A549 (cell line): ENCODE data around the gene TMEM141. TPM values are rescaled to one million over a fixed set of nuclear protein-coding genes. Genes with fewer than 3 reads are reported as not detected.

Experiments used
- ATAC-seq, 2 experiments: fragments of 200-7000 bp in 1 of 2; fragments of >200 bp in 1 of 2; cut with Nextera tagmentation in 1 of 2; cut with Tn5 transposase in 1 of 2; 3 replicates each; pipeline versions ENCODE4 v1.8.0 to v1.9.1; 2018 to 2020; ENCODE audit warnings: mild to moderate bottlenecking in 1 of 2, moderate library complexity in 1 of 2
- CTCF ChIA-PET: fragments of 300-600 bp; sonication (Branson Sonifier 250); formaldehyde crosslinking; extraction: SDS; loops from one replicate; lab custom pipeline; 2021; ENCODE audit warnings: antibody characterized with exemption, inconsistent platforms; lab: Yijun Ruan, JAX
- POLR2A ChIA-PET: fragments of 350-600 bp; formaldehyde crosslinking; extraction: SDS; loops from one replicate; lab custom pipeline; 2021; ENCODE audit warnings: antibody characterized with exemption, inconsistent platforms; lab: Yijun Ruan, JAX
- DNase-seq, 2 experiments: peaks; one replicate each; pipeline versions ENCODE4 v3.0.0 to v3.0.0-alpha.2; 2011 to 2016; ENCODE audit warnings: low read depth in 1 of 2, low spot score in 1 of 2
- FAIRE-seq: peaks from 2 replicates; lab custom pipeline; 2011; peaks lifted over from hg19 to GRCh38; lab: Jason Lieb, UNC
- H3K27ac ChIP-seq, 2 experiments: fragments of >200 bp; sonication (Bioruptor Twin); formaldehyde crosslinking; 3 replicates each; pipeline ENCODE4 v1.5.1; 2016 to 2017
- H3K4me1 ChIP-seq: fragments of >200 bp; sonication (Bioruptor Twin); formaldehyde crosslinking; 3 replicates; pipeline ENCODE4 v1.6.1; 2016
- H3K4me2 ChIP-seq: fragments of >200 bp; sonication (Bioruptor Twin); formaldehyde crosslinking; 3 replicates; pipeline ENCODE4 v1.6.1; 2016
- H3K4me3 ChIP-seq: fragments of >200 bp; sonication (Bioruptor Twin); formaldehyde crosslinking; 3 replicates; pipeline ENCODE4 v1.5.1; 2016
- H3K9me3 ChIP-seq: fragments of >200 bp; sonication (Bioruptor Twin); formaldehyde crosslinking; 3 replicates; pipeline ENCODE4 v1.6.1; 2016
- CBX8 ChIP-seq: fragments of 200-600 bp; sonication (generic); IDR thresholded peaks from 2 replicates; pipeline ENCODE4 v1.6.1; 2016
- CEBPB ChIP-seq, 2 experiments: fragments of >200 bp in 1 of 2; sonication (Bioruptor Twin) in 1 of 2; formaldehyde crosslinking in 1 of 2; IDR thresholded peaks; 2 replicates each; pipeline ENCODE4 v1.6.1; 2012 to 2016
- CHD2 ChIP-seq: fragments of 150-350 bp; IDR thresholded peaks from 2 replicates; pipeline ENCODE4 v1.6.1; 2014; ENCODE audit warnings: low read length; ENCODE audit not compliant: partially characterized antibody
- CHD4 ChIP-seq: fragments of 200-600 bp; sonication (generic); IDR thresholded peaks from 2 replicates; pipeline ENCODE4 v1.6.1; 2016; ENCODE audit warnings: antibody characterized with exemption, mild to moderate bottlenecking, borderline replicate concordance
- EHF ChIP-seq: fragments of 250-450 bp; sonication (Bioruptor Pico); IDR thresholded peaks from 2 replicates; pipeline ENCODE4 v1.5.0; 2020; ENCODE audit warnings: mild to moderate bottlenecking
- FOXS1 ChIP-seq: fragments of 250-450 bp; sonication (Bioruptor Pico); IDR thresholded peaks from 2 replicates; pipeline ENCODE4 v1.5.0; 2020; ENCODE audit warnings: mild to moderate bottlenecking, moderate library complexity
- GATA3 ChIP-seq: IDR thresholded peaks from 2 replicates; pipeline ENCODE4 v1.6.1; 2012; ENCODE audit warnings: borderline replicate concordance
- HDAC2 ChIP-seq: fragments of 200-600 bp; sonication (generic); IDR thresholded peaks from 2 replicates; pipeline ENCODE4 v1.6.1; 2016
- HES2 ChIP-seq: fragments of >200 bp; sonication (Bioruptor Twin); formaldehyde crosslinking; IDR thresholded peaks from 2 replicates; pipeline ENCODE4 v1.6.1; 2016
- HEYL ChIP-seq: fragments of 250-450 bp; sonication (Bioruptor Pico); IDR thresholded peaks from 2 replicates; pipeline ENCODE4 v1.8.0; 2021; ENCODE audit warnings: mild to moderate bottlenecking, moderate library complexity
- HOXB13 ChIP-seq: fragments of 250-450 bp; sonication (Bioruptor Pico); IDR thresholded peaks from 2 replicates; pipeline ENCODE4 v1.5.0; 2020; ENCODE audit warnings: low read depth, mild to moderate bottlenecking, moderate library complexity
- HOXB5 ChIP-seq: fragments of 250-450 bp; sonication (Bioruptor Pico); IDR thresholded peaks from 2 replicates; pipeline ENCODE4 v1.5.0; 2020; ENCODE audit warnings: mild to moderate bottlenecking, moderate library complexity
- JUN ChIP-seq, 2 experiments: fragments of >200 bp; sonication (Bioruptor Twin); formaldehyde crosslinking; IDR thresholded peaks; 2 replicates in 1 of 2; 3 replicates in 1 of 2; pipeline ENCODE4 v1.6.1; 2016 to 2017
- KDM5A ChIP-seq: fragments of 200-600 bp; sonication (generic); IDR thresholded peaks from 2 replicates; pipeline ENCODE4 v1.6.1; 2016; ENCODE audit warnings: antibody characterized with exemption, mild to moderate bottlenecking
- MAFK ChIP-seq: fragments of 450-650 bp; IDR thresholded peaks from 2 replicates; pipeline ENCODE4 v1.6.1; 2014; ENCODE audit not compliant: partially characterized antibody
- MAZ ChIP-seq: fragments of 150-350 bp; IDR thresholded peaks from 2 replicates; pipeline ENCODE4 v1.6.1; 2014; ENCODE audit warnings: antibody characterized with exemption, low read depth, low read length, borderline replicate concordance
- NPAS2 ChIP-seq: fragments of 250-450 bp; sonication (Bioruptor Pico); IDR thresholded peaks from 2 replicates; pipeline ENCODE4 v1.8.0; 2022; ENCODE audit warnings: mild to moderate bottlenecking, moderate library complexity, borderline replicate concordance
- PBX3 ChIP-seq: IDR thresholded peaks from 2 replicates; pipeline ENCODE4 v1.6.1; 2012
- PHF8 ChIP-seq: fragments of 200-600 bp; sonication (generic); IDR thresholded peaks from 2 replicates; pipeline ENCODE4 v1.6.1; 2016; ENCODE audit warnings: low read depth, mild to moderate bottlenecking, antibody characterized with exemption, moderate library complexity, borderline replicate concordance
- POLR2A ChIP-seq: IDR thresholded peaks from 2 replicates; pipeline ENCODE4 v1.6.1; 2012; ENCODE audit warnings: mild to moderate bottlenecking, low read length
- POLR2AphosphoS2 ChIP-seq: conservative IDR thresholded peaks from 2 replicates; pipeline ENCODE4 v1.6.1; 2012; ENCODE audit warnings: low read length, improper control_type of control experiment, inconsistent platforms
- SREBF2 ChIP-seq: fragments of 450-650 bp; IDR thresholded peaks from 2 replicates; pipeline ENCODE4 v1.6.1; 2014; ENCODE audit warnings: mild to moderate bottlenecking, moderate library complexity
- TFCP2L1 ChIP-seq: fragments of 250-450 bp; sonication (Bioruptor Pico); IDR thresholded peaks from 2 replicates; pipeline ENCODE4 v1.5.0; 2021; ENCODE audit warnings: mild to moderate bottlenecking
- TP53 ChIP-seq: fragments of 250-450 bp; sonication (Bioruptor Pico); IDR thresholded peaks from 2 replicates; pipeline ENCODE4 v1.5.0; 2021; ENCODE audit warnings: mild to moderate bottlenecking, moderate library complexity
- ZFP36 ChIP-seq: fragments of 450-650 bp; IDR thresholded peaks from 2 replicates; pipeline ENCODE4 v1.6.1; 2014; ENCODE audit warnings: borderline replicate concordance; ENCODE audit not compliant: partially characterized antibody
- ZNF302 ChIP-seq: fragments of 250-450 bp; sonication (Bioruptor Pico); IDR thresholded peaks from 2 replicates; pipeline ENCODE4 v1.9.0; 2021; ENCODE audit warnings: inconsistent platforms, mild to moderate bottlenecking, moderate library complexity
- WGBS: methylation state at CpG from one replicate; pipeline ENCODE4 v1.1.6; 2017; ENCODE audit errors: missing lambda C conversion rate; 5-methylcytosine and 5-hydroxymethylcytosine counted together
- polyA plus RNA-seq, 4 experiments: library from polyadenylated mRNA; depleted of rRNA in 3 of 4; stranded (reverse); fragments of >200 nt; fragmentation: RNase III in 1 of 4; extraction: RNeasy Plus Mini Kit Qiagen cat#74134 plus additional on column Dnase treatment in 1 of 4; gene quantifications; 2 replicates in 3 of 4; 3 replicates in 1 of 4; pipeline ENCODE4 v1.2.3, GENCODE V29; 2011 to 2017
- TF ChIP-seq, protein P1 (sequence below): fragments of 450-650 bp; IDR thresholded peaks from 2 replicates; pipeline ENCODE4 v1.6.1; 2014; ENCODE audit warnings: antibody characterized with exemption
- TF ChIP-seq, protein P2 (sequence below): fragments of 150-350 bp; IDR thresholded peaks from 2 replicates; pipeline ENCODE4 v1.6.1; 2014; ENCODE audit warnings: low read depth, mild to moderate bottlenecking, low read length
- TF ChIP-seq, protein P3 (sequence below): fragments of >200 bp; sonication (Bioruptor Twin); formaldehyde crosslinking; IDR thresholded peaks from 3 replicates; pipeline ENCODE4 v1.6.1; 2016

The TMEM141 gene
- polyA plus RNA-seq, 2 of the 4 experiments (the other 2 are of a cell fraction): 64.5 to 70.7 TPM

DNA sequence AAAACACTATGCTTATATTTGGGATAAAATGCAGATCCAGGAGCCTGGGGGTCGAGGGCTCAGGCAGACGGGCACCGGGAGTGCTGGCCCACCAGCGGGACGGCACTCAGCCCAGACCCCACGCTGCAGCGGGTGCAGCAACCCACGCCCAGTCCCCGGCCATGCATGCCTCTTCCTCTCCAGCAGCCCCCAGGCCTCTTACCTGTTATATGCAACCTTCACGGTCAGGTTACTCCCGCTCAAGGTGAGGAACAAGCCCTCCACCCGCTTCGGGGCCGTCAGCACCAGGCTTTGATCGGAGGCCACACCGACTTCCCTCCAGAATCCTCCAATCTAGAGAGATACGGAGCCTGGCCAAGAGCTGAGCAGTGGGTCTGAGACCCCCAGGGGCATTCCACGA, 34.3 kb upstream of the TMEM141 start:
- Histone ChIP-seq H3K4me2 (no peak overlapping the region), H3K4me1 (peaks cover 4% of the 10 kb centered on the region; the same call in 1 of the 3 replicates), H3K27ac (no peak overlapping the region), H3K4me3 (no peak overlapping the region), H3K9me3 (peaks cover 5% of the 10 kb centered on the region)
- no peak for ATAC-seq
- FAIRE-seq: no peak
- ChIA-PET POLR2A (no interaction called here), CTCF (interaction anchor here (0.8 to 28.0 kb wide), 5 partner anchors 10 to 308 kb away, joined by 3 to 625 read pairs (median 42); partner anchors contain the start of genes LCN10, LCN6 and TMEM141)
- DNase-seq: no peak
- TF ChIP-seq ZFP36: no peak
- TF ChIP-seq HOXB5 (CRISPR knock-in tag): no peak
- 83% methylated on average over 18 of the region's 18 CpGs for WGBS

DNA sequence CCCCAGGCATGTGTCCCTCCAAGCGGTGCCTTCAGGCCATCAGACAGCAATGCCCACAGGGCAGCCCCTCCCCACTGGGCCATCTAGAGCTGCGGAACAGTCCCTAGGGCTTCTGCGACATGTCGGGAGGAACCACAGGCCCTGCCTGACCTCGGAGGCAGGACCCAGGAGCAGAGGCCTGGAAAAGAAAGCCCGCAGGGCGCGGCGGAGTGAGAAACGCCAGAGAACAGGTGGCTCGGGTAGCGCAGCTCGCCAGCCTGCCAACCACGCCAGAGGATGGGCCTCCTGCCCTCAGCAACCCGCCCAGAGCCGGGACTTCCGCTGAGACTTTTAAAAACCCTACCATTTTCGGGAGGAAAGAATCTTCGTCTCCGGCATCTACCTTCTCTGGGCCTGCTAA, 33.8 kb upstream of the TMEM141 start:
- DNase-seq: no peak
- 83% methylated on average over 20 of the region's 20 CpGs for WGBS
- ATAC-seq: no peak
- no peak overlapping the region for H3K4me2 ChIP-seq
- FAIRE-seq: no peak
- TF ChIP-seq EHF (CRISPR knock-in tag) (no peak), SREBF2 (no peak), HEYL (CRISPR knock-in tag) (no peak), POLR2AphosphoS2 (no peak), KDM5A (no peak), HES2 (no peak)
- CTCF ChIA-PET: interaction anchor here (0.6 to 28.0 kb wide), 7 partner anchors 11 to 307 kb away, joined by 3 to 625 read pairs (median 7); partner anchors contain the start of genes LCN10, LCN6 and TMEM141
- no peak overlapping the region for H3K4me3 ChIP-seq
- no peak overlapping the region for H3K27ac ChIP-seq
- peaks cover 4% of the 10 kb centered on the region; the same call in 2 of the 3 replicates for H3K4me1 ChIP-seq
- POLR2A ChIA-PET: no interaction called here
- H3K9me3 ChIP-seq: peaks cover under 1% of the 10 kb centered on the region

DNA sequence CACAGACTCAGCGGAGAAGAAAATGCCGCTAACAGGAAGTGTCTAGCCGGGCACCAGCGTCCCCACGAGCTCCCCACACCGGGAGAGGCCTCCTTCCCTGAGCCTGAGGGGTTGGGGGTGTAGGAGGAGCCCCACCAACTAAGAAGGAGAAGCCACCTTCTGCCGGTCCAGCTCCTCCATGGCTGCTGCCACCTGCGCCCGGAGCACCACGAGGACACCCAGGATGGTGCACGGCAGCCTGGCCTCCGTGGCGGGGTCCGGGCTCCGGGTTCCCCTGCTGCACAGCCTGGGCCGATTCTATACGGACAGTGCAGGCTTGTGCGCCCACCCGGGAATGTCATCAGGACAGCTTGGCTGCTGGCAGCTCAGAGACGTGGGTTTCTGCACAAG, 33.4 kb upstream of the TMEM141 start:
- WGBS: 87% methylated on average over 20 of the region's 20 CpGs
- CTCF ChIA-PET: interaction anchor here (0.6 to 28.0 kb wide), 6 partner anchors 11 to 307 kb away, joined by 3 to 625 read pairs (median 24); partner anchors contain the start of genes LCN10, LCN6 and TMEM141
- FAIRE-seq (no peak), DNase-seq (no peak), ATAC-seq (no peak)
- no peak overlapping the region for H3K27ac ChIP-seq
- no peak overlapping the region for H3K4me2 ChIP-seq
- H3K9me3 ChIP-seq: no peaks in the 10 kb centered on the region; the same call in 2 of the 3 replicates
- no peak for TF ChIP-seq MAFK
- TF ChIP-seq HDAC2: no peak
- no peak for TF ChIP-seq POLR2AphosphoS2
- no peak for TF ChIP-seq CHD4
- no peak for TF ChIP-seq HEYL (CRISPR knock-in tag)
- TF ChIP-seq GATA3: no peak
- no peak for TF ChIP-seq CBX8
- no peak for TF ChIP-seq CHD2
- no peak for TF ChIP-seq POLR2A
- POLR2A ChIA-PET: no interaction called here
- peaks cover 8% of the 10 kb centered on the region for H3K4me1 ChIP-seq
- H3K4me3 ChIP-seq: no peak overlapping the region

GRCh38 chr9:136759001-136759400, 32.1 kb upstream of the TMEM141 start:
- ChIA-PET CTCF (interaction anchor here (0.6 to 28.0 kb wide), 8 partner anchors 13 to 327 kb away, joined by 3 to 625 read pairs (median 3); partner anchors contain the start of genes LCN10, LCN6 and TMEM141), POLR2A (interaction anchor here (0.7 kb wide), 1 partner anchor 14 kb away, joined by 5 read pairs; no protein-coding TSS in a partner anchor)
- DNase-seq (no peak), FAIRE-seq (no peak), ATAC-seq (no peak)
- no peak overlapping the region for H3K4me2 ChIP-seq
- no peak overlapping the region for H3K4me3 ChIP-seq
- 91% methylated on average over 4 of the region's 9 CpGs for WGBS
- no peaks in the 10 kb centered on the region for H3K9me3 ChIP-seq
- H3K27ac ChIP-seq: no peak overlapping the region
- H3K4me1 ChIP-seq: peaks cover 12% of the 10 kb centered on the region
- no peak for TF ChIP-seq PHF8
- no peak for TF ChIP-seq JUN (IDR thresholded peaks at IDR 0.05)
- TF ChIP-seq HOXB13 (CRISPR knock-in tag): no peak
- TF ChIP-seq, protein P1, sequence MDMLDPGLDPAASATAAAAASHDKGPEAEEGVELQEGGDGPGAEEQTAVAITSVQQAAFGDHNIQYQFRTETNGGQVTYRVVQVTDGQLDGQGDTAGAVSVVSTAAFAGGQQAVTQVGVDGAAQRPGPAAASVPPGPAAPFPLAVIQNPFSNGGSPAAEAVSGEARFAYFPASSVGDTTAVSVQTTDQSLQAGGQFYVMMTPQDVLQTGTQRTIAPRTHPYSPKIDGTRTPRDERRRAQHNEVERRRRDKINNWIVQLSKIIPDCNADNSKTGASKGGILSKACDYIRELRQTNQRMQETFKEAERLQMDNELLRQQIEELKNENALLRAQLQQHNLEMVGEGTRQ: no peak
- no peak for TF ChIP-seq PBX3
- TF ChIP-seq TP53: no peak
- no peak for TF ChIP-seq MAZ
- no peak for TF ChIP-seq CEBPB (IDR thresholded peaks at IDR 0.05)
- no peak for TF ChIP-seq SREBF2
- no peak for TF ChIP-seq FOXS1 (CRISPR knock-in tag)
- TF ChIP-seq, protein P2, sequence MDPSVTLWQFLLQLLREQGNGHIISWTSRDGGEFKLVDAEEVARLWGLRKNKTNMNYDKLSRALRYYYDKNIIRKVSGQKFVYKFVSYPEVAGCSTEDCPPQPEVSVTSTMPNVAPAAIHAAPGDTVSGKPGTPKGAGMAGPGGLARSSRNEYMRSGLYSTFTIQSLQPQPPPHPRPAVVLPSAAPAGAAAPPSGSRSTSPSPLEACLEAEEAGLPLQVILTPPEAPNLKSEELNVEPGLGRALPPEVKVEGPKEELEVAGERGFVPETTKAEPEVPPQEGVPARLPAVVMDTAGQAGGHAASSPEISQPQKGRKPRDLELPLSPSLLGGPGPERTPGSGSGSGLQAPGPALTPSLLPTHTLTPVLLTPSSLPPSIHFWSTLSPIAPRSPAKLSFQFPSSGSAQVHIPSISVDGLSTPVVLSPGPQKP: no peak
- TF ChIP-seq, protein P3, sequence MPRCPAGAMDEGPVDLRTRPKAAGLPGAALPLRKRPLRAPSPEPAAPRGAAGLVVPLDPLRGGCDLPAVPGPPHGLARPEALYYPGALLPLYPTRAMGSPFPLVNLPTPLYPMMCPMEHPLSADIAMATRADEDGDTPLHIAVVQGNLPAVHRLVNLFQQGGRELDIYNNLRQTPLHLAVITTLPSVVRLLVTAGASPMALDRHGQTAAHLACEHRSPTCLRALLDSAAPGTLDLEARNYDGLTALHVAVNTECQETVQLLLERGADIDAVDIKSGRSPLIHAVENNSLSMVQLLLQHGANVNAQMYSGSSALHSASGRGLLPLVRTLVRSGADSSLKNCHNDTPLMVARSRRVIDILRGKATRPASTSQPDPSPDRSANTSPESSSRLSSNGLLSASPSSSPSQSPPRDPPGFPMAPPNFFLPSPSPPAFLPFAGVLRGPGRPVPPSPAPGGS: no peak
- TF ChIP-seq HEYL (CRISPR knock-in tag): no peak
- TF ChIP-seq GATA3: no peak
- TF ChIP-seq TFCP2L1 (CRISPR knock-in tag): no peak
- TF ChIP-seq ZNF302 (CRISPR knock-in tag): no peak
- no peak for TF ChIP-seq NPAS2 (CRISPR knock-in tag)
